ENCODE results near the gene ARID5A. TPM values are rescaled to one million over a fixed set of nuclear protein-coding genes. Genes with fewer than 3 reads are reported as not detected.

Gene ARID5A
- total and polyA plus RNA-seq, 2 experiments from 2014 or later = 15.2 to 19.5 TPM

- peak overlapping the region; percentile 49 for H2AFZ ChIP-seq
- H3K36me3 ChIP-seq (ENCODE audit: low read depth) = no peaks in the 10 kb centered on the region
- peaks cover 37% of the 10 kb centered on the region for H3K4me1 ChIP-seq (ENCODE audit: insufficient read depth)
- H3K79me2 ChIP-seq (ENCODE audit: insufficient read depth) = no peaks in the 10 kb centered on the region
- H3F3A ChIP-seq (ENCODE audit: insufficient read depth) = peaks cover 21% of the 10 kb centered on the region
- DNase-seq = peak; percentile 100
- in situ Hi-C loops (cut with MboI) = no loop called here
- TF ChIP-seq EZH2phosphoT487 (IDR thresholded peaks at IDR 0.05; ENCODE audit: insufficient read depth, low read depth) (no peak), EZH2 (IDR thresholded peaks at IDR 0.05; ENCODE audit: insufficient read depth, poor library complexity, severe bottlenecking) (no peak)
- H3K4me3 ChIP-seq = peak overlapping the region; percentile 40
- H4K20me1 ChIP-seq (ENCODE audit: insufficient read depth) = no peaks in the 10 kb centered on the region
- 1 to 4% methylated on average over 22 to 23 of the region's 23 CpGs for WGBS, 2 experiments (ENCODE audit: low coverage in 1 of 2, low lambda C conversion rate in 2 of 2, missing lambda C conversion rate in 2 of 2)
- H3K9ac ChIP-seq = peak overlapping the region; percentile 58
- H3K4me2 ChIP-seq (ENCODE audit: unreplicated experiment) = peak overlapping the region; percentile 42
- H3K27ac ChIP-seq = peak overlapping the region; percentile 85
- no peaks in the 10 kb centered on the region for H3K9me3 ChIP-seq (ENCODE audit: low read depth)
- H3K9me2 ChIP-seq (ENCODE audit: insufficient read depth) = no peaks in the 10 kb centered on the region
- no peaks in the 10 kb centered on the region for H3K27me3 ChIP-seq (replicated peaks; ENCODE audit: insufficient read depth)
These were observed 4.6 kb upstream of the ARID5A start for GRCh38 chr2:96531872-96532505.

DNA sequence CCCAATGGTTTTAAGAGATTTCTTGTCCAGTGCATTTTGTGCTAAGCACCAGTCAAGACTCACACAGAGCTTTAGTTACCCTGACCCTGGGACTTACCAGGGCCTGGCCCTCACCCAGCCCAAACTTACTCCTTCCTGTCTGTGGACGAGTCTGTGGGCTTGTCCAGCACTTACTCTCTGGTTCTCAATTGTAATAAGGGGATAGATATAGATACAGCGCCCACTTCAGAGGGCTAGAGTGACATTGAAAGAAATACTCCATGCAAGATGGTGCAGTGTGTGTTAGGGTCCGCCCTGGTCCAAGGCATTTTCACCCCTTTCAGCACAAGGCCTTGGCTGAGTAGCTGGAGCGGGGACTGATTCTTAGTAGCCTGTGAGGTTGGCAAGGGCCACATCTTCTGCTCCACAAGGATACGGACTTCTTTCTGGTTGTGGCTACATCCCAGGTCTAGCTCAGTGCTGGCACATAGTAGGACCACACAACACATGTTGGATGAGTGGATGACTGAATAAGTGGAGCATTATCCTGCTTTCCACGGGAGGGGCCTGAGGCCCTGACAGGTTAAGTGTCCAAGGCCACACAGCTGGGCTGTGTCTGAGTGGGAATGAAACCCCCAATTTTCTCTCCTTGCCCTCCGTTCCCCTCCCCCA lies 3.8 kb upstream of the ARID5A start:
- H3K4me2 ChIP-seq (ENCODE audit: unreplicated experiment) = peak overlapping the region; percentile 65
- WGBS, 2 experiments (ENCODE audit: low coverage in 1 of 2, low lambda C conversion rate in 2 of 2, missing lambda C conversion rate in 2 of 2) = 77 to 81% methylated on average over 7 of the region's 7 CpGs
- peaks cover 35% of the 10 kb centered on the region for H3K4me1 ChIP-seq (ENCODE audit: insufficient read depth)
- peaks cover 21% of the 10 kb centered on the region for H3F3A ChIP-seq (ENCODE audit: insufficient read depth)
- peak overlapping the region; percentile 57 for H3K9ac ChIP-seq
- no peaks in the 10 kb centered on the region for H3K27me3 ChIP-seq (replicated peaks; ENCODE audit: insufficient read depth)
- H3K9me2 ChIP-seq (ENCODE audit: insufficient read depth) = no peaks in the 10 kb centered on the region
- peak overlapping the region; percentile 69 for H2AFZ ChIP-seq
- H3K27ac ChIP-seq = peak overlapping the region; percentile 85
- no peak for DNase-seq
- in situ Hi-C loops (cut with MboI) = no loop called here
- H3K79me2 ChIP-seq (ENCODE audit: insufficient read depth) = peaks cover 5% of the 10 kb centered on the region
- H4K20me1 ChIP-seq (ENCODE audit: insufficient read depth) = no peaks in the 10 kb centered on the region
- no peak overlapping the region for H3K4me3 ChIP-seq
- H3K9me3 ChIP-seq (ENCODE audit: low read depth) = no peaks in the 10 kb centered on the region
- TF ChIP-seq EZH2 (IDR thresholded peaks at IDR 0.05; ENCODE audit: insufficient read depth, poor library complexity, severe bottlenecking) (no peak), EZH2phosphoT487 (IDR thresholded peaks at IDR 0.05; ENCODE audit: insufficient read depth, low read depth) (no peak)
- H3K36me3 ChIP-seq (ENCODE audit: low read depth) = no peaks in the 10 kb centered on the region

DNA sequence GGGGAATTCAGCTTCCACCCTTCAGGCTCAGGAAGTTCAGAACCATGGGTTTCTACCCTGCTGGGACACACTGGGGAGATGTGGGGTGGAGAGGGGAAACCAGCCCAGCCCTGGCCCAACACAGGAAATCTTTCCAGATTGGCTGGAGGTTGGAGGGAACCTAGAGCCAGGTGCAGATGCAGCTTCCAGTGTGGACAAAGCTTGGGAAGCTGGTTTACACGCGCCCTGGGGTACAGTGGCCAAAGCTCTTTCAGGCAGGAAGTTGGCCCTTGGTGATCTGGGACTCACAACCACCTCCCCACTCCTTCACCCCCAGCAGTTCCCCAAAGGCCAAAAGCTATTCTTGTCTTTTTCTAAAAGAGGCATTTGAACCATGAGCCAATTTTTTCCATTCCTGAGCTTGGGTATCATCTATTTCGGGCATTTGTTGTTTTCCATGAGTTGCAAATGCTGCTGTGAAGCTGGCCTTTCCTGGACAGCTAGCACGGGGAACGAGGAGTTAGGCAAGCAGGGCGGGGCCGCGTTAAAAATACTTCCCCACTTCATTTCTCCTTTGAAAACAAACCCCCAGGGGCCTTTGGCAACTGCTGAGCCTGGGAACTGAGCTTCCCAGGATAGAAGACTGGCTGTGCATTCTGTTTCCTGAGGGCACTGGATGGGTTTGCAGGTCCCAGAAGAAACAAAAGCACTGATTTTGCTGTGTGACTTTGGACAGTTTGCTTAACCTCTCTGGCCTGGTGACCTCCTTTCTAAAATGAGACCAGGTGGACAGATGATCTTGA lies 3.1 kb upstream of the ARID5A start:
- TF ChIP-seq EZH2 (IDR thresholded peaks at IDR 0.05; ENCODE audit: insufficient read depth, poor library complexity, severe bottlenecking) (no peak), EZH2phosphoT487 (IDR thresholded peaks at IDR 0.05; ENCODE audit: insufficient read depth, low read depth) (no peak)

GRCh38 chr2:96534141-96534540 lies 2.4 kb upstream of the ARID5A start:
- Histone ChIP-seq H3K4me1 (ENCODE audit: insufficient read depth) (peaks cover 43% of the 10 kb centered on the region), H4K20me1 (ENCODE audit: insufficient read depth) (no peaks in the 10 kb centered on the region), H3K9me3 (ENCODE audit: low read depth) (no peaks in the 10 kb centered on the region), H3K79me2 (ENCODE audit: insufficient read depth) (peaks cover 18% of the 10 kb centered on the region), H3K4me2 (ENCODE audit: unreplicated experiment) (peak overlapping the region; percentile 65), H3K36me3 (ENCODE audit: low read depth) (no peaks in the 10 kb centered on the region), H3K9ac (peak overlapping the region; percentile 68), H3K4me3 (no peak overlapping the region), H3K9me2 (ENCODE audit: insufficient read depth) (no peaks in the 10 kb centered on the region), H3F3A (ENCODE audit: insufficient read depth) (peaks cover 25% of the 10 kb centered on the region), H2AFZ (peak overlapping the region; percentile 69), H3K27ac (peak overlapping the region; percentile 85), H3K27me3 (replicated peaks; ENCODE audit: insufficient read depth) (no peaks in the 10 kb centered on the region)
- TF ChIP-seq EZH2phosphoT487 (IDR thresholded peaks at IDR 0.05; ENCODE audit: insufficient read depth, low read depth) (no peak), EZH2 (IDR thresholded peaks at IDR 0.05; ENCODE audit: insufficient read depth, poor library complexity, severe bottlenecking) (no peak)
- in situ Hi-C loops (cut with MboI) = no loop called here
- WGBS, 2 experiments (ENCODE audit: low coverage in 1 of 2, low lambda C conversion rate in 2 of 2, missing lambda C conversion rate in 2 of 2) = 26 to 41% methylated on average over 4 of the region's 4 CpGs
- no peak for DNase-seq

More for the DNA sequence above, 3.1 kb upstream of the ARID5A start:
- H2AFZ ChIP-seq = peak overlapping the region; percentile 69
- peaks cover 13% of the 10 kb centered on the region for H3K79me2 ChIP-seq (ENCODE audit: insufficient read depth)
- peaks cover 21% of the 10 kb centered on the region for H3F3A ChIP-seq (ENCODE audit: insufficient read depth)
- WGBS, 2 experiments (ENCODE audit: low coverage in 1 of 2, low lambda C conversion rate in 2 of 2, missing lambda C conversion rate in 2 of 2) = 10 to 12% methylated on average over 8 of the region's 8 CpGs
- peak; percentile 93 for DNase-seq
- no peaks in the 10 kb centered on the region for H3K9me3 ChIP-seq (ENCODE audit: low read depth)
- H3K4me1 ChIP-seq (ENCODE audit: insufficient read depth) = peaks cover 37% of the 10 kb centered on the region
- in situ Hi-C loops (cut with MboI) = no loop called here
- H3K9me2 ChIP-seq (ENCODE audit: insufficient read depth) = no peaks in the 10 kb centered on the region
- H3K27me3 ChIP-seq (replicated peaks; ENCODE audit: insufficient read depth) = no peaks in the 10 kb centered on the region
- H3K36me3 ChIP-seq (ENCODE audit: low read depth) = no peaks in the 10 kb centered on the region
- peak overlapping the region; percentile 68 for H3K9ac ChIP-seq
- no peaks in the 10 kb centered on the region for H4K20me1 ChIP-seq (ENCODE audit: insufficient read depth)
- no peak overlapping the region for H3K4me3 ChIP-seq
- peak overlapping the region; percentile 65 for H3K4me2 ChIP-seq (ENCODE audit: unreplicated experiment)
- peak overlapping the region; percentile 85 for H3K27ac ChIP-seq

All from GM23248 (cell line).